Endodermal cell (in vitro differentiated cells): ENCODE data around the gene CEP20. TPM values are rescaled to one million over a fixed set of nuclear protein-coding genes. Genes with fewer than 3 reads are reported as not detected.

Experiments
- DNase-seq: peaks from one replicate; pipeline ENCODE4 v3.0.0-alpha.2; 2017
- H3K27ac ChIP-seq: 2 replicates; pipeline ENCODE4 v1.5.1; 2013; ENCODE audit warnings: mild to moderate bottlenecking, low read depth, low read length, moderate library complexity
- H3K27me3 ChIP-seq: 2 replicates; pipeline ENCODE4 v1.6.1; 2013; ENCODE audit warnings: mild to moderate bottlenecking, low read length, moderate library complexity; ENCODE audit not compliant: insufficient read depth, control insufficient read depth, poor library complexity, severe bottlenecking
- H3K36me3 ChIP-seq: 2 replicates; pipeline ENCODE4 v1.7.0; 2013; ENCODE audit warnings: mild to moderate bottlenecking, low read length, moderate library complexity; ENCODE audit not compliant: control insufficient read depth, insufficient read depth
- H3K4me1 ChIP-seq: one replicate; pipeline ENCODE4 v1.7.0; 2013; ENCODE audit warnings: low read length; ENCODE audit not compliant: control insufficient read depth, insufficient read depth
- H3K4me3 ChIP-seq: 2 replicates; pipeline ENCODE4 v1.5.1; 2013; ENCODE audit warnings: mild to moderate bottlenecking, low read length, moderate library complexity
- H3K9ac ChIP-seq: 2 replicates; pipeline ENCODE4 v1.6.1; 2013; ENCODE audit warnings: mild to moderate bottlenecking, low read length, moderate library complexity; ENCODE audit not compliant: poor library complexity, severe bottlenecking; ENCODE audit errors: extremely low read depth
- H3K9me3 ChIP-seq: 2 replicates; pipeline ENCODE4 v1.6.1; 2013; ENCODE audit warnings: mild to moderate bottlenecking, low read length, moderate library complexity; ENCODE audit not compliant: control insufficient read depth
- H3K27ac Mint-ChIP-seq: 2 replicates; pipeline ENCODE4 v1.8.0; 2020; ENCODE audit warnings: mixed read lengths
- H3K27me3 Mint-ChIP-seq: 2 replicates; pipeline ENCODE4 v1.8.0; 2021; ENCODE audit warnings: mild to moderate bottlenecking, mixed read lengths; ENCODE audit not compliant: insufficient read depth
- H3K36me3 Mint-ChIP-seq: 2 replicates; pipeline ENCODE4 v1.8.0; 2020; ENCODE audit warnings: low read depth, mixed read lengths
- H3K4me1 Mint-ChIP-seq: 2 replicates; pipeline ENCODE4 v1.8.0; 2020; ENCODE audit warnings: mixed read lengths
- H3K4me3 Mint-ChIP-seq: 2 replicates; pipeline ENCODE4 v1.8.0; 2020; ENCODE audit warnings: mild to moderate bottlenecking, moderate library complexity, mixed read lengths
- H3K9me3 Mint-ChIP-seq: 2 replicates; pipeline ENCODE4 v1.8.0; 2020; ENCODE audit warnings: mild to moderate bottlenecking, mixed read lengths
- WGBS, 2 experiments: methylation state at CpG; one replicate each; pipeline versions ENCODE4 v1.1.5 to v1.1.7; 2013; ENCODE audit warnings: missing lambda C conversion rate in 2 of 2, mixed read lengths in 1 of 2; ENCODE audit not compliant: insufficient coverage in 1 of 2, insufficient read length in 1 of 2; 5-methylcytosine and 5-hydroxymethylcytosine counted together
- total RNA-seq, 2 donors: library from RNA; stranded (reverse); fragmentation: NEBNext Ultra II Directional in 1 of 2; extraction: Animal tissue kit (Norgen Biotek cat#: 25700) in 1 of 2; gene quantifications; 2 replicates in 1 of 2; 3 replicates in 1 of 2; pipeline ENCODE4 v1.2.1, GENCODE V29; 2021
- TF ChIP-seq, protein P1 (sequence below): fragments of 200-600 bp; sonication (generic); conservative IDR thresholded peaks from 2 replicates; pipeline ENCODE4 v1.5.0; 2021; ENCODE audit warnings: antibody characterized with exemption, mild to moderate bottlenecking

CEP20 gene
- total RNA-seq, 2 donors from 2014 or later, result 30.9 to 31.1 TPM

DNA sequence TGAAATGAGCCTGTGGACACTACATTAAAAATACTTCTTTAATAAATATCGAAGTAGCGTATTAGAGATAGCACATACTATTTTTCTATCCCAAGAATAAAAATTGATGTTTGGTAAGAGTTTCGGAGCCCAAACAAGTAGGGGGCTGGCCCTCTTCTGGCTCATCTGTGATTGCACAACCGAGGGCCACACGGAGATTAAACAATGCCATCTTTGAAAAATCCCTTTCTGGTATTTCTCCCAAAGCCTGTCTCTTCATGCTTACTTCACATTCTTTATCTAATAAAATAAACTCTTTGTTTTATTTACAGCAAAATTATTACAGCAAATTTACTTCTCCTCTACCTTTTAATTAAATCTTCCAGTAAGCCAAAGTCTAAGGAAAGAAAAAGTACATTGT lies 22.0 kb downstream of the CEP20 start:
- Histone ChIP-seq H3K27me3 (no peaks in the 10 kb centered on the region), H3K27ac (no peak overlapping the region), H3K36me3 (peaks cover 47% of the 10 kb centered on the region), H3K9ac (no peak overlapping the region), H3K4me3 (no peak overlapping the region), H3K9me3 (no peaks in the 10 kb centered on the region), H3K4me1 (no peaks in the 10 kb centered on the region)
- WGBS, 2 experiments, result 92% methylated on average over 4 of the region's 5 CpGs; no CpG with 5 or more reads in 1 of the 2 experiments
- Mint-ChIP-seq H3K9me3 (no peaks in the 10 kb centered on the region), H3K36me3 (peaks cover 25% of the 10 kb centered on the region), H3K27me3 (peaks cover 6% of the 10 kb centered on the region), H3K4me3 (no peak overlapping the region), H3K27ac (no peak overlapping the region), H3K4me1 (no peaks in the 10 kb centered on the region)
- TF ChIP-seq, protein P1, sequence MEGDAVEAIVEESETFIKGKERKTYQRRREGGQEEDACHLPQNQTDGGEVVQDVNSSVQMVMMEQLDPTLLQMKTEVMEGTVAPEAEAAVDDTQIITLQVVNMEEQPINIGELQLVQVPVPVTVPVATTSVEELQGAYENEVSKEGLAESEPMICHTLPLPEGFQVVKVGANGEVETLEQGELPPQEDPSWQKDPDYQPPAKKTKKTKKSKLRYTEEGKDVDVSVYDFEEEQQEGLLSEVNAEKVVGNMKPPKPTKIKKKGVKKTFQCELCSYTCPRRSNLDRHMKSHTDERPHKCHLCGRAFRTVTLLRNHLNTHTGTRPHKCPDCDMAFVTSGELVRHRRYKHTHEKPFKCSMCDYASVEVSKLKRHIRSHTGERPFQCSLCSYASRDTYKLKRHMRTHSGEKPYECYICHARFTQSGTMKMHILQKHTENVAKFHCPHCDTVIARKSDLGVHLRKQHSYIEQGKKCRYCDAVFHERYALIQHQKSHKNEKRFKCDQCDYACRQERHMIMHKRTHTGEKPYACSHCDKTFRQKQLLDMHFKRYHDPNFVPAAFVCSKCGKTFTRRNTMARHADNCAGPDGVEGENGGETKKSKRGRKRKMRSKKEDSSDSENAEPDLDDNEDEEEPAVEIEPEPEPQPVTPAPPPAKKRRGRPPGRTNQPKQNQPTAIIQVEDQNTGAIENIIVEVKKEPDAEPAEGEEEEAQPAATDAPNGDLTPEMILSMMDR, result peak; percentile 24
- DNase-seq, result no peak

- H3K27me3 Mint-ChIP-seq, result peaks cover 6% of the 10 kb centered on the region
- TF ChIP-seq, protein P1, result no peak
- H3K9me3 Mint-ChIP-seq, result no peaks in the 10 kb centered on the region
- Histone ChIP-seq H3K27ac (no peak overlapping the region), H3K9me3 (no peaks in the 10 kb centered on the region), H3K9ac (no peak overlapping the region), H3K27me3 (no peaks in the 10 kb centered on the region), H3K36me3 (peaks cover 44% of the 10 kb centered on the region), H3K4me1 (no peaks in the 10 kb centered on the region), H3K4me3 (no peak overlapping the region)
- no peaks in the 10 kb centered on the region for H3K4me1 Mint-ChIP-seq
- peaks cover 25% of the 10 kb centered on the region for H3K36me3 Mint-ChIP-seq
- DNase-seq, result no peak
- 92 to 97% methylated on average over 5 to 7 of the region's 7 CpGs for WGBS, 2 experiments
- no peak overlapping the region for H3K27ac Mint-ChIP-seq
- no peak overlapping the region for H3K4me3 Mint-ChIP-seq
Measured at GRCh38 chr16:15865742-15866141, 22.7 kb downstream of the CEP20 start.

DNA sequence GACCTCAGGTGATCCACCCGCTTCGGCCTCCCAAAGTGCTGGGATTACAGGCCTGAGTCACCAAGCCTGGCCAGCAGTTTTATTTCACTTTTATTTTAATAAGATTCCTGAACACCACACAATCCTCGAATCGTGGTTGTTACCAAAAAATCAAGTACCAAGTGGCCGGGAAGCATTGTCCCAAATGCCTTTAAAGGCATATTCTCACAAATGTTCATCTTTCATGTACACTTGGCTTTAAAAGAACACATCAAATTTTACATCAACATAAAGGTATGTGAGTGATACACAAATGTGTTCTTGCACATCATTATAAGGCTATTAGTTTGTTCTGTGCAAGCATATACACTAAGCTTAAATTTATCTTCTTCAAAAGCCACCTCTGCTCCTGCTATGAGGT lies 23.5 kb downstream of the CEP20 start:
- H3K36me3 Mint-ChIP-seq, result peaks cover 20% of the 10 kb centered on the region
- H3K27me3 Mint-ChIP-seq, result peaks cover 9% of the 10 kb centered on the region
- H3K4me3 Mint-ChIP-seq, result no peak overlapping the region
- WGBS, 2 experiments, result 92 to 100% methylated on average over 3 to 5 of the region's 5 CpGs
- DNase-seq, result no peak
- no peaks in the 10 kb centered on the region for H3K27me3 ChIP-seq
- no peaks in the 10 kb centered on the region for H3K9me3 ChIP-seq
- H3K9ac ChIP-seq, result no peak overlapping the region
- H3K4me3 ChIP-seq, result no peak overlapping the region
- H3K27ac ChIP-seq, result no peak overlapping the region
- H3K4me1 ChIP-seq, result no peaks in the 10 kb centered on the region
- H3K27ac Mint-ChIP-seq, result no peak overlapping the region
- TF ChIP-seq, protein P1, result no peak
- no peaks in the 10 kb centered on the region for H3K4me1 Mint-ChIP-seq
- no peaks in the 10 kb centered on the region for H3K9me3 Mint-ChIP-seq
- H3K36me3 ChIP-seq, result peaks cover 37% of the 10 kb centered on the region
